Bronchial smooth muscle cell (primary cell): Measurements from ENCODE around the gene DGKE. TPM values are rescaled to one million over a fixed set of nuclear protein-coding genes. Genes with fewer than 3 reads are reported as not detected.

Experiments
- total RNA-seq: library from RNA; depleted of rRNA; stranded (reverse); fragments of >200 nt; gene quantifications from 2 replicates; pipeline ENCODE4 v1.2.1, GENCODE V29; 2014

DGKE gene
- 2.3 and 3.0 TPM in 2 replicates for total RNA-seq

DNA sequence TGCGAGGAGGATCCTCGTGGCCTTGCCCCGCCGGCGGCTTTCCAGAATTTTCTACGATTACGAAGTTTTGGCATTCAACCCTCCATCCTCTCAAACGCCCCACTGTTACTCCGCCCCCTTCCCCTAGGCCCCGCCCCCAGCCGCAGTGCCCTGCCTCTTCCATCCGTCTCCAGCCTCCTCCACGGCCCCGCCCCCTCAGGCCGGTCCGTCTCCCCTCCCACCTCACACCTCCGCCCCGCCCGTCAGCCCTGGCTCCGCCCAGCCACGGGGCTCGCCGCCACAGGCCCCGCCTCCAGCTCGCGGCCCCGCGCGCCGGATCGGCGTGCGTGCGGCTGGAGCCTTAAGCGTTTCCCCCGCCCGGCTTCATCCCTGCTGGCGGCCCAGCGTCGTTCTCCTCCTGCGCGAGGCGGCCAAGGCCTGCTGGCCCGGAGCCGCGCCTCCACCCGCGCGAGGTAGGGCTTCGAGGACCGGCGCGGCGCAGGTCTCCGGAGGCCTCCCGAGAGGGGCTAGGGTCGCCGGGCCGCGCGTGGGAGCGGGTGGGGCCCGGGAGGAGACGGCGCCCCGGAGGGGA, at the start of gene DGKE, which contains the start of gene C17orf67:
Gene DGKE (plus strand): TSS at position 343 of the 571 bp plus-strand sequence. CDS start 645 bp downstream, outside the sequence.
Gene C17orf67 (minus strand): TSS at position 112 of the 571 bp plus-strand sequence. CDS start 18,110 bp downstream, outside the sequence.

DNA sequence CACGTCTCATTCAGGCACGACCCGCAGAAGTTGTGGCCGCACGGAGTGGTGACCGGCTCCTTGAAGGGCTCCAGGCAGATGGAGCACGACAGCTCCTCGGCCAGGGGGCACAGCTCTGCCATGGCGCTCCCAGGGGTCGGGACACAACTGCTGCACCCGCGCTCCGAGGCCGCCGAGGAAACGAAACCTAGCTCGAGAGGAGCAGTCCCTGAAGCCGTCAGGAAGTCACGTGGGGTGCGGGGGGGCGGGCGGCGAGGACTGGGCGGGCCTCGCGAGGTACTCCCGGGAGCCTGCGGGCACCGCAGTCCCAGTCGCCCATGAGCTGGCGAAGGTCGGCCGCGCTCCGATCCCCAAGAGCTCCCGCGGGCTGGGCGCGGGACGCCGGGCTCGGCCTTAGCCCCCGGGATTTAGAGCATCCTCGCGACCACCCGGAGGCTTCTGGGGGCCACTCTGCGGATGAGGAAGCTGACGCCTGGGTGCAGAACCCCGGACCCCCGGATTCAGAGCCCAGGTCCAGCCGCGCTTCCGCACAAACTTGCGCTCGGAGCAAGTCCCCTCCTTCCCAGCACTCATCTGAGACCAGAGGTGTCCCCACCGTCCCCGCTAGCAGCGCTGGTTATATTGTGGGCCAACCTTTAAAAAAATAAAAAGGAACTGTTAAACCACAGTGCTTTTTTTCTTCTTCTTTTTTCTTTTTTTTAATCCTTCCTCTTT, 80.1 kb downstream of the DGKE start, which contains the start of gene TRIM25:
Gene TRIM25 (minus strand): TSS at position 183 of the 714 bp plus-strand sequence. CDS start 61 bp downstream, at position 122.

Other genes with a start within 250 kb of the DGKE start
- gene NOG, start 240.5 kb upstream of the DGKE start, total RNA-seq: under 0.01 TPM in 1 of 2 replicates, not detected in the other
- gene C17orf67, start 231 bp upstream of the DGKE start, total RNA-seq: 0.32 and 0.60 TPM in 2 replicates
- 16.4 and 17.2 TPM in 2 replicates for gene TRIM25, start 79.9 kb downstream of the DGKE start, total RNA-seq
- gene COIL, start 126.9 kb downstream of the DGKE start, total RNA-seq: 8.3 and 11.7 TPM in 2 replicates
- gene SCPEP1, start 144.0 kb downstream of the DGKE start, total RNA-seq: 58.2 and 98.1 TPM in 2 replicates